Measurements from ENCODE around the gene TSPAN9. TPM values are rescaled to one million over a fixed set of nuclear protein-coding genes. Genes with fewer than 3 reads are reported as not detected.

The TSPAN9 gene
- total RNA-seq, 1 donor from 2014 or later = 40.9 TPM

DNA sequence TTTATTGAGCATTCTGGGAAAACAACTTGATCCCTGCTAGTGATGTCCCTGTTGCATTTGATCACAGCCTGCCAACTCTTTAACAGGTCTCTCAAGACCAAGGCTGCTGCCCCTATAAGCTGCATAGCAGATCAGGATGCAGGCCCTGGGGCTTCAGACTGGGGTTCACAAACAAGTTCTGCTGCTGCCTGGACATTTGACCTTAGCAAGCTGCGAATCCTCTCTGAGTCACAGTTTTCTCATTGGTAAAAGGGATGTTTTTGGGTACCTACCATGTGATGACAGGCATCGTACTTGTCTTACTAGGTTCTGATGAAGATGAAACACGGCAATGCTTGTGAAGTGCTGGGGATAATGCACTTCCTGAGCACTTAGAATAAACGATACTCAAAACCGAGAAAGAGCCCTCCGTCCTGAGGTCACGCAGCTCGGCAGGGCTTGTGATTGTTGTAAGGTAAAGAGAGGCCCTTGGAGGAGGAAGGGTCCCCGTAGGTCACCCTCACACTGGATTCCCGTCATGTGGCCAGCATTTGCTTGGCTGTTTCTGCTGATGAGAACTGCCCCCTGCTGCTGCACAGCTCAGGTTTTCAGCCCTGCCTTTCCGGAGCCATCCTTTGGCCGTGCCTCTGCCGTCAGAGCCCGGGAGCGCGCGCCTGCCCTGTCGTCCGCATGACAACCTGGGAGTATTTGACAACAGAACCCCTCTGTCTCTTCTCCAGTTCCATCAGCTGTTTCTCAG, 39.1 kb downstream of the TSPAN9 start:
- H3K9me3 ChIP-seq (ENCODE audit: insufficient read depth, low read depth, low read length) = no peaks in the 10 kb centered on the region
- no peak overlapping the region for H2AFZ ChIP-seq (ENCODE audit: low read depth, low read length)
- no peaks in the 10 kb centered on the region for H4K20me1 ChIP-seq (ENCODE audit: insufficient read depth, low read length)
- no peak overlapping the region for H3K27ac Mint-ChIP-seq (ENCODE audit: unreplicated experiment)
- H3K36me3 ChIP-seq (ENCODE audit: insufficient read depth, low read length) = no peaks in the 10 kb centered on the region
- H3K36me3 Mint-ChIP-seq (ENCODE audit: low read depth, unreplicated experiment) = no peaks in the 10 kb centered on the region
- no peak for FAIRE-seq
- H3K27me3 ChIP-seq (ENCODE audit: insufficient read depth, low read length) = no peaks in the 10 kb centered on the region
- peak overlapping the region; percentile 79 for H3K4me2 ChIP-seq (ENCODE audit: low read length)
- H3K27ac ChIP-seq (ENCODE audit: low read depth, low read length) = peak overlapping the region; percentile 96
- H3K4me3 Mint-ChIP-seq (ENCODE audit: unreplicated experiment) = no peak overlapping the region
- no peak for DNase-seq (ENCODE audit: low read depth)
- peaks cover 20% of the 10 kb centered on the region for H3K79me2 ChIP-seq (ENCODE audit: insufficient read depth, low read length)
- peaks cover 38% of the 10 kb centered on the region for H3K4me1 Mint-ChIP-seq (ENCODE audit: low read depth, unreplicated experiment)
- H3K9me3 Mint-ChIP-seq (ENCODE audit: unreplicated experiment) = no peaks in the 10 kb centered on the region
- TF ChIP-seq EZH2 (IDR thresholded peaks at IDR 0.05; ENCODE audit: insufficient read depth, low read length) = no peak
- TF ChIP-seq, protein P1, sequence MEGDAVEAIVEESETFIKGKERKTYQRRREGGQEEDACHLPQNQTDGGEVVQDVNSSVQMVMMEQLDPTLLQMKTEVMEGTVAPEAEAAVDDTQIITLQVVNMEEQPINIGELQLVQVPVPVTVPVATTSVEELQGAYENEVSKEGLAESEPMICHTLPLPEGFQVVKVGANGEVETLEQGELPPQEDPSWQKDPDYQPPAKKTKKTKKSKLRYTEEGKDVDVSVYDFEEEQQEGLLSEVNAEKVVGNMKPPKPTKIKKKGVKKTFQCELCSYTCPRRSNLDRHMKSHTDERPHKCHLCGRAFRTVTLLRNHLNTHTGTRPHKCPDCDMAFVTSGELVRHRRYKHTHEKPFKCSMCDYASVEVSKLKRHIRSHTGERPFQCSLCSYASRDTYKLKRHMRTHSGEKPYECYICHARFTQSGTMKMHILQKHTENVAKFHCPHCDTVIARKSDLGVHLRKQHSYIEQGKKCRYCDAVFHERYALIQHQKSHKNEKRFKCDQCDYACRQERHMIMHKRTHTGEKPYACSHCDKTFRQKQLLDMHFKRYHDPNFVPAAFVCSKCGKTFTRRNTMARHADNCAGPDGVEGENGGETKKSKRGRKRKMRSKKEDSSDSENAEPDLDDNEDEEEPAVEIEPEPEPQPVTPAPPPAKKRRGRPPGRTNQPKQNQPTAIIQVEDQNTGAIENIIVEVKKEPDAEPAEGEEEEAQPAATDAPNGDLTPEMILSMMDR (IDR thresholded peaks at IDR 0.05; ENCODE audit: insufficient read depth, low read depth, low read length) = no peak
- peak overlapping the region; percentile 84 for H3K9ac ChIP-seq (ENCODE audit: low read length)
- peaks cover 3% of the 10 kb centered on the region for H3K27me3 Mint-ChIP-seq (ENCODE audit: low read depth, unreplicated experiment)
- peaks cover 52% of the 10 kb centered on the region for H3K4me1 ChIP-seq (ENCODE audit: insufficient read depth, low read length)
- H3K4me3 ChIP-seq (ENCODE audit: insufficient read depth, low read depth, low read length) = no peak overlapping the region

DNA sequence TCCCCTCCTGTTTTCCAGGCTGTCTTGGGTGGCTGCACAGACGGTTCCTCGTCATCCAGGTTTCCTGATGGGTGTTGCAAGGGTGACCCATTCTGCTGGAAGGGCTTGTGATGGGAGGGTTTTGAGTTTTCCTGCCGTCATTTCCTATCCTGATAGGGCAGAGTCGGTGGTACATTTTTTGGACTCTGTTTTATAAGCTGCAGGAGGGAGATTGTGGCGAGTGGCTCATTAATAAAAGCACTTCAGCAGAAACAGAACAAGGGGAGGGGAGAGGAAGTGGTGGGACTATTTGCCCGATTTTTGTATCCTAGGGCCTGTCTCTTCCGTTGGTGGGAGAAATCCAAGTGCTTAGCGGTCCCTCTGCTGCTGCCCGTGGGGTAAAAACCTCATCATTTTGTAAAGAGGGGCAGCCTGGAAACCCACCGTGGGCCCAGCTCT, 40.0 kb downstream of the TSPAN9 start:
- peak overlapping the region; percentile 22 for H3K4me3 ChIP-seq (ENCODE audit: insufficient read depth, low read depth, low read length)
- H3K4me3 Mint-ChIP-seq (ENCODE audit: unreplicated experiment) = no peak overlapping the region
- no peaks in the 10 kb centered on the region for H3K36me3 ChIP-seq (ENCODE audit: insufficient read depth, low read length)
- peak overlapping the region; percentile 96 for H3K27ac ChIP-seq (ENCODE audit: low read depth, low read length)
- H3K4me2 ChIP-seq (ENCODE audit: low read length) = peak overlapping the region; percentile 79
- TF ChIP-seq, protein P1 (IDR thresholded peaks at IDR 0.05; ENCODE audit: insufficient read depth, low read depth, low read length) = no peak
- no peak for TF ChIP-seq EZH2 (IDR thresholded peaks at IDR 0.05; ENCODE audit: insufficient read depth, low read length)
- no peaks in the 10 kb centered on the region for H3K36me3 Mint-ChIP-seq (ENCODE audit: low read depth, unreplicated experiment)
- H3K27me3 Mint-ChIP-seq (ENCODE audit: low read depth, unreplicated experiment) = peaks cover 3% of the 10 kb centered on the region
- H3K4me1 Mint-ChIP-seq (ENCODE audit: low read depth, unreplicated experiment) = peaks cover 38% of the 10 kb centered on the region
- H3K9me3 ChIP-seq (ENCODE audit: insufficient read depth, low read depth, low read length) = no peaks in the 10 kb centered on the region
- DNase-seq (ENCODE audit: low read depth) = peak; percentile 95
- no peaks in the 10 kb centered on the region for H3K9me3 Mint-ChIP-seq (ENCODE audit: unreplicated experiment)
- peaks cover 53% of the 10 kb centered on the region for H3K4me1 ChIP-seq (ENCODE audit: insufficient read depth, low read length)
- H3K9ac ChIP-seq (ENCODE audit: low read length) = peak overlapping the region; percentile 84
- no peaks in the 10 kb centered on the region for H4K20me1 ChIP-seq (ENCODE audit: insufficient read depth, low read length)
- peaks cover 20% of the 10 kb centered on the region for H3K79me2 ChIP-seq (ENCODE audit: insufficient read depth, low read length)
- H3K27ac Mint-ChIP-seq (ENCODE audit: unreplicated experiment) = no peak overlapping the region
- peak overlapping the region; percentile 12 for H2AFZ ChIP-seq (ENCODE audit: low read depth, low read length)
- no peak for FAIRE-seq
- no peaks in the 10 kb centered on the region for H3K27me3 ChIP-seq (ENCODE audit: insufficient read depth, low read length)

DNA sequence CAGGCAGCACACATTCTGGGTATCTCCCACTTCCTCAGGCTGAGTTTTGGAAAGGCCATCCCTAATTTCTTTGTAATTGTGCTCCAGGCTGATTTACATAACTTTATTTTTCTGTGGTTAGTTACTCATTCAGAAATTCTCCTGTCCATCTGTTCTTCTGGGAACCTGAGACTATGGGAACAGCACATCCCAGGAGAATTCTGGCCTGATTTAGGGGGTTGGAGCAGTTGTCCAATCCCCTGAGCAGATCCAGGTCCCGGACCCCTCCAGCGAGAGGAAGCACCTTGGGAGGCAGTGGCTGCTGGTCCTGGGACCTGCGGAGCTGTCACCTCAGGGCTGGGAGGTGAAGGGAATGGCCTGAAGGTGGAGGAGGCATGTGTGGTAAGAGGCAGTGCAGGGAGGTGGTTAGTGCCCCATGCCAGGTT, 40.4 kb downstream of the TSPAN9 start:
- H3K27ac Mint-ChIP-seq (ENCODE audit: unreplicated experiment) = peak overlapping the region; percentile 77
- FAIRE-seq (no peak), DNase-seq (ENCODE audit: low read depth) (peak; percentile 95)
- H3K36me3 ChIP-seq (ENCODE audit: insufficient read depth, low read length) = no peaks in the 10 kb centered on the region
- peak overlapping the region; percentile 12 for H2AFZ ChIP-seq (ENCODE audit: low read depth, low read length)
- H3K9ac ChIP-seq (ENCODE audit: low read length) = peak overlapping the region; percentile 84
- peak overlapping the region; percentile 27 for H3K4me3 ChIP-seq (ENCODE audit: insufficient read depth, low read depth, low read length)
- H3K9me3 ChIP-seq (ENCODE audit: insufficient read depth, low read depth, low read length) = no peaks in the 10 kb centered on the region
- no peak overlapping the region for H3K4me3 Mint-ChIP-seq (ENCODE audit: unreplicated experiment)
- peaks cover 39% of the 10 kb centered on the region for H3K4me1 Mint-ChIP-seq (ENCODE audit: low read depth, unreplicated experiment)
- no peaks in the 10 kb centered on the region for H4K20me1 ChIP-seq (ENCODE audit: insufficient read depth, low read length)
- no peaks in the 10 kb centered on the region for H3K36me3 Mint-ChIP-seq (ENCODE audit: low read depth, unreplicated experiment)
- peak overlapping the region; percentile 79 for H3K4me2 ChIP-seq (ENCODE audit: low read length)
- H3K4me1 ChIP-seq (ENCODE audit: insufficient read depth, low read length) = peaks cover 57% of the 10 kb centered on the region
- peak overlapping the region; percentile 96 for H3K27ac ChIP-seq (ENCODE audit: low read depth, low read length)
- peaks cover 20% of the 10 kb centered on the region for H3K79me2 ChIP-seq (ENCODE audit: insufficient read depth, low read length)
- TF ChIP-seq EZH2 (IDR thresholded peaks at IDR 0.05; ENCODE audit: insufficient read depth, low read length) = no peak
- TF ChIP-seq, protein P1 (IDR thresholded peaks at IDR 0.05; ENCODE audit: insufficient read depth, low read depth, low read length) = no peak
- peaks cover 3% of the 10 kb centered on the region for H3K27me3 Mint-ChIP-seq (ENCODE audit: low read depth, unreplicated experiment)
- no peaks in the 10 kb centered on the region for H3K27me3 ChIP-seq (ENCODE audit: insufficient read depth, low read length)
- H3K9me3 Mint-ChIP-seq (ENCODE audit: unreplicated experiment) = no peaks in the 10 kb centered on the region
